OCI-LY1 (cell line): ENCODE data around the gene SLC12A7.

ENCODE experiments used
- H2AFZ ChIP-seq: fragments of 200-600 bp; sonication (generic), shearing (Covaris generic); 2 replicates; pipeline ENCODE4 v1.6.0; 2014; ENCODE audit warnings: antibody characterized with exemption, mild to moderate bottlenecking, low read length
- H3F3A ChIP-seq: fragments of 200-600 bp; sonication (generic), shearing (Covaris generic); 2 replicates; pipeline ENCODE4 v1.6.0; 2014; ENCODE audit warnings: mild to moderate bottlenecking, antibody characterized with exemption, low read length, moderate library complexity; ENCODE audit not compliant: insufficient read depth
- H3K27ac ChIP-seq: fragments of 200-600 bp; sonication (generic); 2 replicates; pipeline ENCODE4 v1.5.1; 2014; ENCODE audit warnings: low read length, mixed run types, mild to moderate bottlenecking, low read depth; ENCODE audit not compliant: poor library complexity, severe bottlenecking
- H3K27me3 ChIP-seq: fragments of 200-600 bp; sonication (generic); 2 replicates; pipeline ENCODE4 v1.6.0; 2014; ENCODE audit warnings: antibody characterized with exemption, mild to moderate bottlenecking, low read length, moderate library complexity; ENCODE audit not compliant: insufficient read depth
- H3K36me3 ChIP-seq: fragments of 200-600 bp; sonication (generic); 2 replicates; pipeline ENCODE4 v1.6.1; 2014; ENCODE audit warnings: mild to moderate bottlenecking, antibody characterized with exemption, low read length, moderate library complexity, mixed read lengths; ENCODE audit not compliant: insufficient read depth
- H3K4me1 ChIP-seq: fragments of 200-600 bp; sonication (generic); 2 replicates; pipeline ENCODE4 v1.5.1; 2014; ENCODE audit warnings: mild to moderate bottlenecking, low read length, moderate library complexity; ENCODE audit not compliant: insufficient read depth, severe bottlenecking
- H3K4me2 ChIP-seq: fragments of 200-600 bp; sonication (generic), shearing (Covaris generic); 2 replicates; pipeline ENCODE4 v1.6.1; 2014; ENCODE audit warnings: low read length
- H3K4me3 ChIP-seq: fragments of 200-600 bp; sonication (generic); 2 replicates; pipeline ENCODE4 v1.5.1; 2014; ENCODE audit warnings: low read length, low read depth, mild to moderate bottlenecking, mixed read lengths; ENCODE audit not compliant: poor library complexity, severe bottlenecking
- H3K79me2 ChIP-seq: fragments of 200-600 bp; shearing (Covaris generic); 2 replicates; pipeline ENCODE4 v1.6.1; 2016; ENCODE audit warnings: mixed run types, low read length, mixed read lengths; ENCODE audit not compliant: insufficient read depth
- H3K9ac ChIP-seq: fragments of 200-600 bp; sonication (generic), shearing (Covaris generic); 2 replicates; pipeline ENCODE4 v1.6.1; 2014; ENCODE audit warnings: mild to moderate bottlenecking, low read length, mixed read lengths
- H3K9me2 ChIP-seq: fragments of 200-600 bp; sonication (generic), shearing (Covaris generic); 2 replicates; pipeline ENCODE4 v1.6.1; 2014; ENCODE audit warnings: low read depth, mild to moderate bottlenecking, low read length, mixed read lengths
- H3K9me3 ChIP-seq: fragments of 200-600 bp; shearing (Covaris generic); 2 replicates; pipeline ENCODE4 v1.6.1; 2014; ENCODE audit warnings: low read length, mixed read lengths
- H4K20me1 ChIP-seq: fragments of 200-600 bp; sonication (generic), shearing (Covaris generic); 2 replicates; pipeline ENCODE4 v1.6.0; 2016; ENCODE audit warnings: mild to moderate bottlenecking, low read length; ENCODE audit not compliant: insufficient read depth
- EZH2 ChIP-seq: fragments of 200-600 bp; sonication (generic), shearing (Covaris generic); IDR thresholded peaks from 2 replicates; pipeline ENCODE4 v1.8.0; 2017; ENCODE audit warnings: borderline replicate concordance, mixed run types, mild to moderate bottlenecking, antibody characterized with exemption, low read length, moderate library complexity, mixed read lengths
- TF ChIP-seq, protein P1 (sequence below): fragments of 200-600 bp; sonication (generic), shearing (Covaris generic); IDR thresholded peaks from 2 replicates; pipeline ENCODE4 v1.5.1; 2017; ENCODE audit warnings: mild to moderate bottlenecking, antibody characterized with exemption, low read length, moderate library complexity, mixed read lengths

SLC12A7 gene

DNA sequence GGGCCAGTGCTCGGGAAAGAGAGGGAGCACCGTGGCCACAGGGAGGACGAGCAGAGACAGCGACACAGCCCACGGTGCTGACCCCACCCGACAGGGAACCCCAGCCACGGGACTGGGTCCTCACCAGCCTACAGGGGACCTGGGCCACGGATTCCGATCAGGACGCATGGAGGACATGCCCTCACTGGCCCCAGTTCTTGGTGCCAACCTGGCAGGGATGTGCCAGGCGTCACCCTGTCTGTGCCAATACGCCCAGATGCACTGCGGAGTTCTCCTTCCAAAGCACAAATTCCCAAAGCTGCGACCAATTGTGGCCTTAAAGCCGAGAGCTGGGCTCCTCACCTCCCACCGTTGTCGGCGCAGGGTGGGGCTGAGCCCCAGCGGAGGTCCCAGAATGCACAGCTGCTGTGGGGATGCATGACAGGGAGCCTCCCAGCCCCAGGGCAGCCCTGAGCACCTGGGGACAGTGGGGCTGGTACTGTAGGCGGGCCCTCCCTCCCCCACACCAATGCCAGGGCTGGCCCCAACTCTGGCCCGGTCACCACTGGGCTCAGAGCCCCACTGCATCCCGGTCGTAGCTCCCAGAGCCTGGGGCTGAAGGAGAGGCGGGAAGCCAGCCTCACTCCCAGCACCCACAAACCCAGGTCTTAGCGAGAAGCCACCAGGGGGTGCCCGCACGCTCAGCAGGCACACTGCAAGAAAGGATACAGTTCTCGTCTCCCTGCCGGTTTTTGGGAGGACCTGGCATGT is 59.0 kb downstream of the SLC12A7 start:
- Histone ChIP-seq H4K20me1 (no peaks in the 10 kb centered on the region), H3F3A (no peaks in the 10 kb centered on the region), H3K4me3 (no peak overlapping the region), H3K9me2 (no peaks in the 10 kb centered on the region), H3K27me3 (peaks cover 7% of the 10 kb centered on the region; the same call in 1 of the 2 replicates), H3K27ac (no peak overlapping the region), H3K79me2 (no peaks in the 10 kb centered on the region), H3K9ac (no peak overlapping the region), H3K4me2 (no peak overlapping the region), H2AFZ (no peak overlapping the region), H3K36me3 (no peaks in the 10 kb centered on the region), H3K4me1 (no peaks in the 10 kb centered on the region), H3K9me3 (no peaks in the 10 kb centered on the region)
- TF ChIP-seq EZH2: no peak
- TF ChIP-seq, protein P1, sequence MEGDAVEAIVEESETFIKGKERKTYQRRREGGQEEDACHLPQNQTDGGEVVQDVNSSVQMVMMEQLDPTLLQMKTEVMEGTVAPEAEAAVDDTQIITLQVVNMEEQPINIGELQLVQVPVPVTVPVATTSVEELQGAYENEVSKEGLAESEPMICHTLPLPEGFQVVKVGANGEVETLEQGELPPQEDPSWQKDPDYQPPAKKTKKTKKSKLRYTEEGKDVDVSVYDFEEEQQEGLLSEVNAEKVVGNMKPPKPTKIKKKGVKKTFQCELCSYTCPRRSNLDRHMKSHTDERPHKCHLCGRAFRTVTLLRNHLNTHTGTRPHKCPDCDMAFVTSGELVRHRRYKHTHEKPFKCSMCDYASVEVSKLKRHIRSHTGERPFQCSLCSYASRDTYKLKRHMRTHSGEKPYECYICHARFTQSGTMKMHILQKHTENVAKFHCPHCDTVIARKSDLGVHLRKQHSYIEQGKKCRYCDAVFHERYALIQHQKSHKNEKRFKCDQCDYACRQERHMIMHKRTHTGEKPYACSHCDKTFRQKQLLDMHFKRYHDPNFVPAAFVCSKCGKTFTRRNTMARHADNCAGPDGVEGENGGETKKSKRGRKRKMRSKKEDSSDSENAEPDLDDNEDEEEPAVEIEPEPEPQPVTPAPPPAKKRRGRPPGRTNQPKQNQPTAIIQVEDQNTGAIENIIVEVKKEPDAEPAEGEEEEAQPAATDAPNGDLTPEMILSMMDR: peak; percentile 39

DNA sequence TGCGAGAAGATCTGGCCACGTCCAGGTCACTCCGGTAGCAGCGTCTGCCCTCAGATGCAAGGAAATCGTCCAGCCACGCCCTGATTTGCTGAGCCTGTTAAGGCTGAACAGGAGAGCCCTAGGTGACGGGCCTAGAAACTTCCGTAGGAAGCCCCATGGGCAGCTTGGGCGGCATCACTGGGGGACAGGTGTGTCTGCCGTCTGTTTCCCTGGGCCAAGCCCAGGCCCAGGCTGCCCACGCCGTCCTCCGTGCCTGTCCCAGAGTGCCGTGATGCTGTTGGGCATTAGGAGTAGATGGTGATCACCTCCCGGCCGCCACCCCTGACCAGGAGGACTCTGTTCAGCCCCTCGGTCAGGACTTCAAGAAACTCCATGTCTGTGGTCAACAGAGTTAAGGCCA is 59.8 kb downstream of the SLC12A7 start:
- H3K4me2 ChIP-seq: no peak overlapping the region
- H2AFZ ChIP-seq: no peak overlapping the region
- H3K79me2 ChIP-seq: no peaks in the 10 kb centered on the region
- H3F3A ChIP-seq: no peaks in the 10 kb centered on the region
- H3K9me2 ChIP-seq: no peaks in the 10 kb centered on the region
- H3K9ac ChIP-seq: no peak overlapping the region
- no peak overlapping the region for H3K4me3 ChIP-seq
- TF ChIP-seq EZH2: no peak
- TF ChIP-seq, protein P1: no peak
- H4K20me1 ChIP-seq: no peaks in the 10 kb centered on the region
- H3K27me3 ChIP-seq: peaks cover 7% of the 10 kb centered on the region; the same call in 1 of the 2 replicates
- H3K27ac ChIP-seq: no peak overlapping the region
- no peaks in the 10 kb centered on the region for H3K36me3 ChIP-seq
- H3K4me1 ChIP-seq: no peaks in the 10 kb centered on the region
- no peaks in the 10 kb centered on the region for H3K9me3 ChIP-seq

DNA sequence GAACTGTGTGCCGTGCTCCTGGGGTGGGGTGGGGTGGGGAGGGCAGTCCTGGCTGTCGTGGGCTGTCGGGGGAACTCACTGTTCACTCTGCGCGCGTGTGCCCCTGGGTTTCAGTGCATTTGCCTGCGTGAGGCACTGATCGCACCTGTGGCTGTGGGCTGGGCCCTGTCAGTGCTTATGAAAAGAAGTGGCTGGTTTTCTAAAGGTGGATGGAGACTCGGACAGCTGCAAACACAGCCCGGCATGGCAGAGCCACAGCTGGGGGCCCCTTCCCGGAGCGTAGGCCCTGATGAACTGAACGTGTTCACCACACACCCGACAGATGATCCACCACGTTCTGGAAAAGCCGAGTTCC is 60.5 kb downstream of the SLC12A7 start:
- Histone ChIP-seq H3F3A (no peaks in the 10 kb centered on the region), H3K36me3 (no peaks in the 10 kb centered on the region), H3K79me2 (no peaks in the 10 kb centered on the region), H4K20me1 (no peaks in the 10 kb centered on the region), H3K4me2 (no peak overlapping the region), H3K27ac (no peak overlapping the region), H3K9me2 (no peaks in the 10 kb centered on the region), H3K9ac (no peak overlapping the region), H3K4me3 (no peak overlapping the region), H2AFZ (no peak overlapping the region), H3K4me1 (no peaks in the 10 kb centered on the region), H3K27me3 (peaks cover 7% of the 10 kb centered on the region; the same call in 1 of the 2 replicates), H3K9me3 (no peaks in the 10 kb centered on the region)
- TF ChIP-seq EZH2: no peak
- TF ChIP-seq, protein P1: no peak
